HG03342 (cell line): Measurements from ENCODE around the gene EXOC4.

Experiments used
- ATAC-seq: cut with Tn5 transposase; IDR thresholded peaks from one replicate; pipeline ENCODE4 v1.9.1; 2021; ENCODE audit warnings: mild to moderate bottlenecking, moderate library complexity; ENCODE audit not compliant: unreplicated experiment

EXOC4 gene

GRCh38 chr7:133481676-133482075, 228.8 kb downstream of the EXOC4 start:
- ATAC-seq, result no peak

- no peak for ATAC-seq
Observed at GRCh38 chr7:133482599-133482998, 229.7 kb downstream of the EXOC4 start.

- ATAC-seq, result no peak
Observed at GRCh38 chr7:133484086-133484485, 231.2 kb downstream of the EXOC4 start.

- no peak for ATAC-seq
Observed at GRCh38 chr7:133489906-133490305, 237.0 kb downstream of the EXOC4 start.

GRCh38 chr7:133491201-133491691, 238.4 kb downstream of the EXOC4 start:
- ATAC-seq, result no peak

GRCh38 chr7:133491846-133492652, 239.2 kb downstream of the EXOC4 start:
- ATAC-seq, result no peak

GRCh38 chr7:133497061-133497460, 244.2 kb downstream of the EXOC4 start:
- ATAC-seq, result no peak

GRCh38 chr7:133501771-133502170, 248.9 kb downstream of the EXOC4 start:
- no peak for ATAC-seq

- ATAC-seq, result no peak
Observed at GRCh38 chr7:133502498-133502897, 249.6 kb downstream of the EXOC4 start.

- ATAC-seq, result no peak
Observed at GRCh38 chr7:133502972-133503371, 250.1 kb downstream of the EXOC4 start.

GRCh38 chr7:133504825-133505224, 251.9 kb downstream of the EXOC4 start:
- ATAC-seq, result no peak

GRCh38 chr7:133509822-133510221, 256.9 kb downstream of the EXOC4 start:
- ATAC-seq, result no peak

- ATAC-seq, result no peak
Observed at GRCh38 chr7:133510326-133511055, 257.6 kb downstream of the EXOC4 start.

- ATAC-seq, result no peak
Observed at GRCh38 chr7:133511252-133511651, 258.4 kb downstream of the EXOC4 start.

GRCh38 chr7:133511708-133512107, 258.8 kb downstream of the EXOC4 start:
- no peak for ATAC-seq

GRCh38 chr7:133512560-133512959, 259.7 kb downstream of the EXOC4 start:
- ATAC-seq, result no peak

- ATAC-seq, result no peak
Observed at GRCh38 chr7:133513608-133514007, 260.7 kb downstream of the EXOC4 start.

GRCh38 chr7:133514551-133514950, 261.7 kb downstream of the EXOC4 start:
- ATAC-seq, result no peak

GRCh38 chr7:133517766-133518165, 264.9 kb downstream of the EXOC4 start:
- ATAC-seq, result no peak

GRCh38 chr7:133518718-133519117, 265.8 kb downstream of the EXOC4 start:
- ATAC-seq, result no peak

- no peak for ATAC-seq
Observed at GRCh38 chr7:133520248-133520647, 267.4 kb downstream of the EXOC4 start.

GRCh38 chr7:133522501-133522900, 269.6 kb downstream of the EXOC4 start:
- no peak for ATAC-seq
